Measurements from ENCODE around the gene ZFAND2A. TPM values are rescaled to one million over a fixed set of nuclear protein-coding genes. Genes with fewer than 3 reads are reported as not detected.
"Not testable (repeated sequence)": the region's sequence is repeated elsewhere in the genome, so short reads cannot be mapped to it uniquely, and the experiment has no call there.

ZFAND2A gene
- total RNA-seq, 1 donor: 66.2 TPM

DNA sequence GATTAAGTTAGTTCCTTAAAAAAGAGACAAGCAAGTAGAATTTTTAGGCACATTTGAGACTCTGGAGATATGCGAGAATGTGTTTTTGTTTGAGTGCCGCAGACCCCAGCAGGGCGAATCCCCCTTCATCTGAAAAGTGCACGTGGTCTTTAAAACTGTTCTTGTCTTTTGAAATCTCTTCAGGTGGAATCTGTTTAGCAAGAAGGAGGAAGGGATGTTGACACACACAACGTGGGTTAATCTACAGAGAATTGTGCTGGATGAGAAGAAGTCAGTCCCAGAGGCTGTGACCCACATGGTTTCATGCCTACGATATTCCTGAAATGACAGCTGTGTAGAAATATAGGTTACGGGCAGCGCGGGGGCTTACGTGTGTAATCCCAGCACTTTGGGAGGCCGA, 27.1 kb upstream of the ZFAND2A start:
- Histone ChIP-seq H3K4me3 (ENCODE audit: low read length) (no peak overlapping the region), H3K9me3 (ENCODE audit: low read depth, low read length) (no peaks in the 10 kb centered on the region), H3K4me1 (ENCODE audit: insufficient read depth, low read length) (peaks cover 7% of the 10 kb centered on the region), H3K27me3 (ENCODE audit: insufficient read depth, low read length) (no peaks in the 10 kb centered on the region)

DNA sequence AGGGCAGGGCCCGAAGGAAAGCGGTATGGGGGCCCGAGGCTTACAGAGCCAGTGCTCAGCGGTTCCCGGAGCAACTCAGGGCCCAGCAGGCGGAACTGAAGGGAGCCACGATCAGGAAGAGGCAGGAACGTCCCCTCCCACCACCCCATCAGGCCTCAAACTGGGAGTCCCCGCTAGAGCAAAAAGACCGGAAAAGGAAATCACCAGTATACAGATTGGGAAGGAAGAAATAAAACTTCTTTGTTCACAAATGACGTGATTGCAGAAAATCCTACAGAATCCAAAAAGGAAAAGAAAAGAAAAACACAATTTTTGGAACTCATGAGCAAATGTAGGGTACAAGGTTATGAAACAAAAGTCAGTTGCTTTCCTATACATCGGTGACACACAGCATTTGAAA, 21.6 kb upstream of the ZFAND2A start:
- H3K4me3 ChIP-seq (ENCODE audit: low read length): no peak overlapping the region
- H3K27me3 ChIP-seq (ENCODE audit: insufficient read depth, low read length): peaks cover 4% of the 10 kb centered on the region

DNA sequence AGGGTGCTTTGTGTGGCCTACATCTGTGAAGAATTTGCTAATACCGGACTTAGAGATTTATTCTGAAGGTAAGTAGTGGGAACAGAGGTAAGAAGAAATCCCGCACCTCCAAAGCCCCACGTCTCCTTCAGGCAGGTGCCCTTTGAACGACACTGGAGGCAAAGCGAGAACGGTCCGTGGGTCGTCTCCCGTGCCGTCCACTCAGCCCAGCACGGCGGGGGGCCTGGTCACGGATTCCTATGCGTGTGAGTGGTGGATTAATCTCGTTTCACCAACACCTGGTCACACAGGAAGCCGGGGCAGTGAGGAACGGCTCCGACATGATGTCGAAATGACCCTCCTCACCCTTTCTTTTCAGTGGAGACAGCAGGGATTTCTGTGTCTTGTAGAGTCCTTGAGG, 21.0 kb upstream of the ZFAND2A start:
- H3K27me3 ChIP-seq (ENCODE audit: insufficient read depth, low read length): peaks cover 4% of the 10 kb centered on the region
- peaks cover 10% of the 10 kb centered on the region for H3K4me1 ChIP-seq (ENCODE audit: insufficient read depth, low read length)
- no peak overlapping the region for H3K4me3 ChIP-seq (ENCODE audit: low read length)
- H3K9me3 ChIP-seq (ENCODE audit: low read depth, low read length): no peaks in the 10 kb centered on the region

More for the DNA sequence above, 21.6 kb upstream of the ZFAND2A start:
- H3K4me1 ChIP-seq (ENCODE audit: insufficient read depth, low read length): peaks cover 4% of the 10 kb centered on the region
- H3K9me3 ChIP-seq (ENCODE audit: low read depth, low read length): no peaks in the 10 kb centered on the region

DNA sequence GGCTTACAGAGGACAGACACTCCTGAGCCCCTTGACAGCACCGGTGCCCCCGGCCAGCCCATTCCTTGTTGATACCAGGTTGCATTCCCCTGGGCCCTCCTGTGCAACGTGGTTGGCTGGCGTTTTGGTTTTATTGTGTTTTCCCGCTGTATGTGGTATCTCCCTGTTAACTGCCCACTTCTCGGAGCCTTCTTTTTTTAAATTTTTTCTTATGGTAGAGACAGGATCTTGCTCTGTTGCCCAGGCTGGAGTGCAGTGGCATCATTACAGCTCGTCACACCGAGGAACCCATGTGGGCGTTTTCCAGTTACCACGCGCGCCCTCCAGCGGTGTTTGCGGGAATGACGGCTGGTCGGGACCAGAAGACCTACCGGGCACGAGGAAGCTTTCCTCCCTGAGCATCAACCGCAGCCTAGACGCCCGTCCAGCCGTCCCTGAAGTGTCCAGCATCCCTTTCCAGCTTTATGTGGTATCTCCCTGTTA, 16.9 kb upstream of the ZFAND2A start:
- H3K9me3 ChIP-seq (ENCODE audit: low read depth, low read length): no peaks in the 10 kb centered on the region
- H3K27me3 ChIP-seq (ENCODE audit: insufficient read depth, low read length): peaks cover 4% of the 10 kb centered on the region
- no peak overlapping the region for H3K4me3 ChIP-seq (ENCODE audit: low read length)
- peaks cover 14% of the 10 kb centered on the region for H3K4me1 ChIP-seq (ENCODE audit: insufficient read depth, low read length)

DNA sequence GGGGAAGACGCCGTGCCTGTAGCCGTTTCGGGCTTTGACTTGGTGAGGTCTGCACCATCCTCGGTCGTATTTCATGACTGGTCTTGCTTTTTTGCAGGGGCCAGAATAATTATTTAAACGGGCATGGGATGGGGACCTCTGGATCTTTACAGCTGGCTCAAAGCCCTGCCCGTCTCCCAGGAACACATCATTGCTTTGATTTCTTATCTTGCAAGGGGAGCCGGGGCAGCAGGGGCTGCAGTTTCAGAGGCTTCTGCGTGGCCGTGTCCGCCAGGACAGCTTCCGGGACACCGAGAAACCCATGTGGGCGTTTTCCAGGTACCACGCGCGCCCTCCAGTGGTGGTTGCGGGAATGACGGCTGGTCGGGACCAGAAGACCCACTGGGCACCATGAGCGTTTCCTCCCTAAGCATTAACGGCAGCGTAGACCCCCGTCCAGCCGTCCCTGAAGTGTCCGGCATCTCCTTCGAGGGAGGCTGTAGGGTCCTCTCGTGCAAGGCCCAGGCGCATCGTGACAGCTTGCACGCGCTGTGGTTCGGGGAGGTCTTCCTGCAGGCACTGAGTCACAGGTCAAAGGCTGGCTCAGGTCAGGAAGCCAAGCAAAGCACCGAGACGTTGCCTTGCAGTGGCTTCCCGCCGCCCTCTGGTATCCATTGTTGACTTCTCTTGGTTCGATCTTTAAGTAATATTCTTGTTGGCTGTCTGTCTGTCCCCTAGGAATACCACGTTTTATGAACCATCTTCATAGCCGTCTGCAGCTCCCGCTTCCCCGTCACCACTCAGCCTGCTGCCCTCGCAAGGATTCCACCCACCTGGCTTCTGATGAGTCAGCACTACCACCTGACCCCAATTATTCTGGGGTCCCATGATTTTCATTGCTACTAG, 16.2 kb upstream of the ZFAND2A start:
- Histone ChIP-seq H3K4me3 (ENCODE audit: low read length) (no peak overlapping the region), H3K27me3 (ENCODE audit: insufficient read depth, low read length) (peaks cover 4% of the 10 kb centered on the region), H3K4me1 (ENCODE audit: insufficient read depth, low read length) (peaks cover 14% of the 10 kb centered on the region), H3K9me3 (ENCODE audit: low read depth, low read length) (no peaks in the 10 kb centered on the region)

DNA sequence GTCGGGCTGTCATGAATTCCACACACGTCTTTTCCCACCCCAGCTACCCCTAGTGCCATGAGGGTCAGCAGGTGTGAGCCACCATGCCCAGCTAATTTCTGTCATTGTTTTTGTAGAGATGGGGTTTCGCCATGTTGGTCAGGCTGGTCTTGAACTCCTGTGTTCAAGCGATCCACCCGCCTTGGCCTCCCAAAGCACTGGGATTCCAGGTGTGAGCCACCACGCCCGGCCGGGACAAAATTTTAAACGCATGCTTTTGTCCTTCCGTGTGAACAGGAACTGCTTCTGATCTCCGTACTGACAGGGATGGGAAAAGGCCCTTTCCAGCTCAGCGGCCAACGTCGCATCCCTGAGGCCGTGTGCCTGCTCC, 15.6 kb upstream of the ZFAND2A start:
- no peak overlapping the region for H3K4me3 ChIP-seq (ENCODE audit: low read length)
- H3K27me3 ChIP-seq (ENCODE audit: insufficient read depth, low read length): peaks cover 4% of the 10 kb centered on the region
- H3K9me3 ChIP-seq (ENCODE audit: low read depth, low read length): no peaks in the 10 kb centered on the region
- H3K4me1 ChIP-seq (ENCODE audit: insufficient read depth, low read length): peaks cover 14% of the 10 kb centered on the region

DNA sequence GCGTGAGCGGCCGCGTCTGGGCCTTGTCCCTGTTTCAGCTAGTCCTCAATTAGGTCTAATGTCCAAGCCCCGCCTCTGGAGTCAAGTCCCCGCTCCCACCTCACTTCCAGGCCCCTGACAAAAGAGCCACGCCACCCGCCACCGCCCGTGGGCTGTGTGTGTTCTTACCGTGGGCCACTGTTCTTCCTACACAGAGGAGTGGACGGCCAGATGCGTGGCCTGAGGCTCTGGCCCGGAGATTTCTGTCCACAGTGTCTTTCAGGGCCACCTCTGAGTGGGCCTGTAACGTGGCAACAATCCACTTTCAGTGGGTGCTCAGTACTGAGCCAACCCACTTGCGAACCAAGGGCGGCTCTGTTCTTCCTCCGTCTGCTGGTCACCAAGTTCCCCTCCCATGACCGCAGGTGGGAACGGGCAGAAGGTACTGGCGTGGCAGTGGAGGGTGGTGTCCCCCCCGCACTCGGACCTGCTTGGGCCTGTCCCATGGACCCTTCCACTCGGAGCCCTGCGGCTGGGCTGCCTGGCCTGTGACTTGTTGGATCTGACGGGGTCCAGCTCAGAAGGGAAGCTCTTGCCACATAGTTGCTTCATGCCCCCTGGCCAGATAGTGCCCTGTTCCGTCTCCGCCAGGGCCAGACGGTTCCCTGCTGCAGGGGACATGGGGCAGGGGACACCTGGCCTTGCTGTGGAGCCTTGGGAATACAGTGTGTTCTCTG, 15.0 kb upstream of the ZFAND2A start:
- Histone ChIP-seq H3K9me3 (ENCODE audit: low read depth, low read length) (no peaks in the 10 kb centered on the region), H3K4me1 (ENCODE audit: insufficient read depth, low read length) (peaks cover 16% of the 10 kb centered on the region), H3K4me3 (ENCODE audit: low read length) (no peak overlapping the region), H3K27me3 (ENCODE audit: insufficient read depth, low read length) (peaks cover 4% of the 10 kb centered on the region)

DNA sequence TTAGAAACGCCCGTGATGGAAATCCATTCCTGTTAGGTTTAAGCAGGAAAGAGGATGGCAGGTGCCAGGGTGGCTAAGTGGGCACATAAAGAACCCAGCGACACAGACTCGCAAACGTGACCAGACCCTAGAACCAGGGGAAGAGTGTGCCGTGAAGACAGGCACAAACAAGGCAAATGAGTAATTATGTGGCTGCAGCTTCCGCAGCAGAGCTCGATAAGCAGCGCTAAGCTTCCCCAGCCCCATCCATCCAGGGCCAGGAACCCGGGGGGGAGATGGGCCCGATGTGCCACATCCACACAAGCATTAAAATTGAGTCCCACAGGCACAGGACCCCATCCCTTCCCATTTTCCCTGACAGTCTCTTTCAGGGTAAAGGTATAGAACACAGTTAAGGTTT, 14.0 kb upstream of the ZFAND2A start:
- no peaks in the 10 kb centered on the region for H3K9me3 ChIP-seq (ENCODE audit: low read depth, low read length)
- no peak overlapping the region for H3K4me3 ChIP-seq (ENCODE audit: low read length)
- peaks cover 26% of the 10 kb centered on the region for H3K4me1 ChIP-seq (ENCODE audit: insufficient read depth, low read length)
- H3K27me3 ChIP-seq (ENCODE audit: insufficient read depth, low read length): peaks cover 4% of the 10 kb centered on the region

DNA sequence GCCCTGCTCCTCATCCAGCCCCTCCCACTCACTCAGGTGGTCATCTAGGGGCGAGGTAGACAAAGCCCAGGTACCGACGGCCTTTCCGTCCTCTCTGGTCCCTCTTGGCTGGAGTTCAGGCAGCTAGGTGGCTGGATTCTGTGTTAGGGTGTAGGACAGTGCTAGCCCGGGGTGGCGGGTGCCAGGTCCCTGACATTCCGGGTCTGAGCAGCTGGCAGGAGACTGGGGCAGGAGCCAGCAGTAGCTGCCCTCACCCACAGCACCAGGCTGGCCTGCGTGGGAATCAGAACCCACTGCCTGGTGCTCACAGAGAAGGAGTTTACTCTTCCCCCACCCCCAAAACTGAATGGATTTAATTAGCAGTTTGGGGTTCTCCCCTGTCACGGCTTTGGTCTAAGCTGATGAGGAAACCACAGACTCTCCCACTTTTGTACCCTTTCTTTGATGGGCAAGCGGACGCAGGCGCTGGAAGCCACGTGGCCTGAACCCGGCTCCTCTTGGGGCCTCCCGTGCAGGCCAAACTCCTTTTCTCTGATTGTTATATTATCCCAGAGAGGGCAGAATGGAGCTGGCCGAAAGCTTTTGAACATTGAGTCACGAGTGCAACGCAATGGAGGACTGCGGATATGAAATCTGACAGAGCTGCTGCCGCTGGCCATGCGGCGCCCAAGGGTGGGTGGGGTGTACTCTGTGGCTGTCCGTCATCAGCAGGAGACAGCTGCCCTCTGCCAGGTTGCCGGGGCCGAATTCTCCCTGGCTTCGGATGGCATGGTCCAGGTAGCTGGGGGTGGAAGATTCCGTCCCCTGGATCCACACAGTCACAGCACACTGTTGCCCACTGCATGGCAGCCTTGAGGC, 12.9 kb upstream of the ZFAND2A start:
- H3K4me1 ChIP-seq (ENCODE audit: insufficient read depth, low read length): peaks cover 26% of the 10 kb centered on the region
- H3K9me3 ChIP-seq (ENCODE audit: low read depth, low read length): no peaks in the 10 kb centered on the region
- H3K4me3 ChIP-seq (ENCODE audit: low read length): no peak overlapping the region
- H3K27me3 ChIP-seq (ENCODE audit: insufficient read depth, low read length): no peaks in the 10 kb centered on the region

DNA sequence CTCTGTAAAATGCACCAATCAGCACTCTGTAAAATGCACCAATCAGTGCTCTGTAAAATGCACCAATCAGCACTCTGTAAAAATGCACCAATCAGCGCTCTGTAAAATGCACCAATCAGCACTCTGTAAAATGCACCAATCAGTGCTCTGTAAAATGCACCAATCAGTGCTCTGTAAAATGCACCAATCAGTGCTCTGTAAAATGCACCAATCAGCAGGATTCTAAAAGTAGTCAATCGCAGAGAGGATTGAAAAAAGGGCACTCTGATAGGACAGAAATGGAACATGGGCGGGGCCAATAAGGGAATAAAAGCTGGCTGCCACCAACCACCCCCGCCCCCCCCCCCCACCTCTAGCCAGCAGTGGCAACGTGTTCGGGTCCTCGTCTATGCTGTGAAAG, 11.5 kb upstream of the ZFAND2A start:
- not testable (repeated sequence) for H3K4me3 ChIP-seq (ENCODE audit: low read length); H3K27me3 ChIP-seq (ENCODE audit: insufficient read depth, low read length); H3K9me3 ChIP-seq (ENCODE audit: low read depth, low read length)
- peaks cover 20% of the 10 kb centered on the region for H3K4me1 ChIP-seq (ENCODE audit: insufficient read depth, low read length)

DNA sequence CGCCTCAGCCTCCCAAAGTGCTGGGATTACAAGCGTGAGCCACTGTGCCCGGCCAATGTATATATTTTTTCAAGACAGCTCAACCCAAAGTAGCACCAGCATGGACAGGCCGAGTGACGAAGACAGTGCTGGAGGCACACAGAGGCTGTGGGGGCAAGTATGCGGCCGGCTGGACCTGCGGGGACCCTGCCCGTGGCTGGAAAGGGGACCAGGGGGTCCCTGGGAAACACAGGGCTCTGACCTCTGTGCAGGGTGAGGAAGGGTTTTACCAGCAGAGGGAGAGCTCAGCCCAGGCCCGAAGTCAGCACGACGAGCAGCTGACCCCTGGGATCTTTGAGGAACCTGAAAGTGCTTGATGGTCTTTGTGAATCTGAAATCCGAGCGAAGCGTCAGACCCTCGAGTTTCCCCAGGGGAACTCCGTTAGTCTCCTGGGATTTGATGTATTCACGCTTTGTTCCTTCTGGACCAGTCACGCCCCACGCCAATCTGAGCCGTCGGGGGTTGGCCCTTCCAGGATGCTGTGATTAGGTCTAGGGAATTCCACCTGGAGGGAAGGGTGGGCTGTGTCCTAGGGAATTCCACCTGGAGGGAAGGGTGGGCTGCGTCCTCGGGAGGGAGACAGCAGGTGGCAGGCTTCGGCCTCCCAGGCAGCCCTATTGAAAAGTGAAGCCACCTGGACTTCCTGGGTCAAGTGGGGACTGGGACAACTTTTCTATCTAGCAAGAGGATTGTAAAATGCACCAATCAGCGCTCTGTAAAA, 10.9 kb upstream of the ZFAND2A start:
- H3K4me1 ChIP-seq (ENCODE audit: insufficient read depth, low read length): peaks cover 14% of the 10 kb centered on the region
- H3K27me3 ChIP-seq (ENCODE audit: insufficient read depth, low read length): no peaks in the 10 kb centered on the region
- H3K9me3 ChIP-seq (ENCODE audit: low read depth, low read length): no peaks in the 10 kb centered on the region
- no peak overlapping the region for H3K4me3 ChIP-seq (ENCODE audit: low read length)

DNA sequence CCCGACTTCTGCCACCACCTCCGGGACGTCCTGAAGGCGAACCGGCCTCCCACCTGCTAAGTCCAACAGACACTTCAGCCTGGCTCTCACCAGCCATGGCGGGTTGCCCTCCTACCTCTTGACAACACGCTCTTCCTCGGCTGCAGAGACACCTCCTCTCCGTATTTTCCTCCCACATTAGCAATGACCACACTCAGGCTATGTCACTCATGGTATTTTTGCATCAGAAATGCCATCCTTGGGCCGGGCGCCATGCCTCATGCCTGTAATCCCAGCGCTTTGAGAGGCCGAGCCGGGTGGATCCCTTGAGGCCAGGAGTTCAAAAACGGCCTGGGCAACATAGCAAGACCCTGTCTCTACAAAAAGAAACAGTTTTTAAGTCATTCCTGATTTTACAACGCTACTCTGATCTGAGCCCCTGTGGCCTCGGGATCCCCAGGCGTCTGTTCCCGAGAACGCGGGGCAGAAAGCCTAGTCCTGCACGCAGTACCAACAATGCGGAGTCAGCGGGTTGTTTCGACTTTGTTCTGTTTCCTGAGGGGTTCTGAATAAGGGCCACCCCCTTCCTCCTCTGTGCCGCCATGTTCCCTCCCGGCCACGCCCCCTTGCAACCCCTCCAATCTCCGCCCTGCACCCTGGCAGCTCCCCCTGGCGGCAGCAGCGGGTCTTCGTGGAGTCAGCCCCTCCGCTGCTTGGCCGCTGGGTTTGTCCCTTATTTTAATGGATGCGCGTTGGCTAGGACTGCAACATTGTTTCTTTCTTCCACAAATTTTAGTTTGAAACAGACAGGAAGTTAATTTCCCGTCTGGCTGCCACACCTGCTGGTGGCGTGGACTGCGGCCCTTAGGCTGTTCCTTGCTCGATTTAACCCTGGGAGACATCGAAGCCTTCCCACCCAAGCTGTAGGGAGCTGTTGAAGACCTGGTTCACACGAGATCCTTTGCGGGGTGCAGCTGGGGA, 9.7 kb upstream of the ZFAND2A start:
- H3K27me3 ChIP-seq (ENCODE audit: insufficient read depth, low read length): no peaks in the 10 kb centered on the region
- peaks cover 12% of the 10 kb centered on the region for H3K4me1 ChIP-seq (ENCODE audit: insufficient read depth, low read length)
- no peaks in the 10 kb centered on the region for H3K9me3 ChIP-seq (ENCODE audit: low read depth, low read length)
- H3K4me3 ChIP-seq (ENCODE audit: low read length): peak overlapping the region; percentile 26

DNA sequence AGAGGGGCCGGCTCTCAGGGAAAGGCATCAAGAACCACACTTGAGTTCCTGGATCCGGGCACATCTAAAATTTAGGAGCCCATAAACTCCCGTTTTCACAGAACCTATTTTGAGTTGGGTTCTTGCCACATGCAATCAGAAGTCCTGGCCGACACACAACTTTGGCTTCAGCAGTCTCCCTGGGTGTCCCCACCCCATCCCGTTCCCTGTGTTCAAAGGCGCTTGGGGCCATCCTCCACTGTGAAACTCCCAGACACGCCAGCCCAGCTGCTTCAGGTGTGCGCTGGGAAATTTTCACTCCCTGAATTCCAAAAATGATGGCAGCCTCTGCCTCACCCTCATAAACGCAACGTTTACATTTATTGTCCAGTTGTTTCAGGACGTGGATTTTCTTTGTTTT, 8.4 kb upstream of the ZFAND2A start:
- no peak overlapping the region for H3K4me3 ChIP-seq (ENCODE audit: low read length)
- H3K9me3 ChIP-seq (ENCODE audit: low read depth, low read length): no peaks in the 10 kb centered on the region
- H3K27me3 ChIP-seq (ENCODE audit: insufficient read depth, low read length): no peaks in the 10 kb centered on the region
- H3K4me1 ChIP-seq (ENCODE audit: insufficient read depth, low read length): peaks cover 12% of the 10 kb centered on the region
